ENCODE results near the gene HMGCS1.

DNA sequence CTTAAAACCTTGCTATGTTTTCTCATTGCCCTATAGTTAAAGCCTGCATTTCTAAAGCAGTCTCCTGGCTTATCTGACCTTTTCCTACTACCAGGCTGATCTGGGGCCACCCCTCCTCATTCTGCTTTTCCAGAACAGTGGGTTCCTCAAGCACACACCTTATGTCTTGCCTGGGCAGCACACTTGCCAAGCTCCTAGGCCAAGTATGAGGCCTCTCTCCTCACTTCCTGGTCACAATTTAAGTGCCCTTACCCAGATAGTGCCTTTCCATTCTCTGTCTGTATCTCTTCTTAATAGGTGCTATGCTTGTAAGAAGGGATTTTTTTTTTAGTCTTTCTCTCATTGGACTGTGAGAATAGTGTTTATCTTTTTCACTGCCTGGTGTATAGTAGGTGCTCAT, 39.7 kb downstream of the HMGCS1 start:
- TF ChIP-seq, protein P1, sequence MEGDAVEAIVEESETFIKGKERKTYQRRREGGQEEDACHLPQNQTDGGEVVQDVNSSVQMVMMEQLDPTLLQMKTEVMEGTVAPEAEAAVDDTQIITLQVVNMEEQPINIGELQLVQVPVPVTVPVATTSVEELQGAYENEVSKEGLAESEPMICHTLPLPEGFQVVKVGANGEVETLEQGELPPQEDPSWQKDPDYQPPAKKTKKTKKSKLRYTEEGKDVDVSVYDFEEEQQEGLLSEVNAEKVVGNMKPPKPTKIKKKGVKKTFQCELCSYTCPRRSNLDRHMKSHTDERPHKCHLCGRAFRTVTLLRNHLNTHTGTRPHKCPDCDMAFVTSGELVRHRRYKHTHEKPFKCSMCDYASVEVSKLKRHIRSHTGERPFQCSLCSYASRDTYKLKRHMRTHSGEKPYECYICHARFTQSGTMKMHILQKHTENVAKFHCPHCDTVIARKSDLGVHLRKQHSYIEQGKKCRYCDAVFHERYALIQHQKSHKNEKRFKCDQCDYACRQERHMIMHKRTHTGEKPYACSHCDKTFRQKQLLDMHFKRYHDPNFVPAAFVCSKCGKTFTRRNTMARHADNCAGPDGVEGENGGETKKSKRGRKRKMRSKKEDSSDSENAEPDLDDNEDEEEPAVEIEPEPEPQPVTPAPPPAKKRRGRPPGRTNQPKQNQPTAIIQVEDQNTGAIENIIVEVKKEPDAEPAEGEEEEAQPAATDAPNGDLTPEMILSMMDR (IDR thresholded peaks at IDR 0.05) = no peak
- TF ChIP-seq POLR2A (IDR thresholded peaks at IDR 0.05) (no peak), POLR2AphosphoS5 (IDR thresholded peaks at IDR 0.05; ENCODE audit: insufficient read depth in 1 of 2, low read depth in 1 of 2) (no peak)

Data from vagina (tissue), 2 donors.